Upper lobe of left lung (tissue), 4 donors: ENCODE data around the gene CEP162.
"Not testable (repeated sequence)": the region's sequence is repeated elsewhere in the genome, so short reads cannot be mapped to it uniquely, and the experiment has no call there.

Source experiments
- POLR2A ChIP-seq, 4 donors: fragments of 450-650 bp; IDR thresholded peaks; one replicate each; pipeline ENCODE4 v1.5.1; 2016 to 2017; ENCODE audit warnings: antibody characterized with exemption in 4 of 4, mild to moderate bottlenecking in 2 of 4
- TF ChIP-seq, protein P1 (sequence below), 6 experiments: fragments of 450-650 bp in 4 of 6; fragments of 200-600 bp in 2 of 6; sonication (generic) in 2 of 6; IDR thresholded peaks; one replicate each; pipeline ENCODE4 v1.5.1; 2016 to 2019; ENCODE audit warnings: antibody characterized with exemption in 6 of 6

DNA sequence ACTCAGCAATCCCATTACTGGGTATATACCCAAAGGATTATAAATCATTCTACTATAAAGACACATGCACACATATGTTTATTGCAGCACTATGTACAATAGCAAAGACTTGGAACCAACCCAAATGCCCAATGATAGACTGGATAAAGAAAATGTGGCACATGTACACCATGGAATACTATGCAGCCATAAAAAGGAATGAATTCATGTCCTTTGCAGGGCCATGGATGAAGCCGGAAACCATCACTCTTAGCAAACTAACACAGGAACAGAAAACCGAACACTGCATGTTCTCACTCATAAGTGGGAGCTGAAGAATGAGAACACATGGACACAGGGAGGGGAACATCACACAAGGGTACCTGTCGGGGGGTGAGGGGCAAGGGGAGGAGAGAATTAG, 63.1 kb downstream of the CEP162 start:
- TF ChIP-seq, protein P1, sequence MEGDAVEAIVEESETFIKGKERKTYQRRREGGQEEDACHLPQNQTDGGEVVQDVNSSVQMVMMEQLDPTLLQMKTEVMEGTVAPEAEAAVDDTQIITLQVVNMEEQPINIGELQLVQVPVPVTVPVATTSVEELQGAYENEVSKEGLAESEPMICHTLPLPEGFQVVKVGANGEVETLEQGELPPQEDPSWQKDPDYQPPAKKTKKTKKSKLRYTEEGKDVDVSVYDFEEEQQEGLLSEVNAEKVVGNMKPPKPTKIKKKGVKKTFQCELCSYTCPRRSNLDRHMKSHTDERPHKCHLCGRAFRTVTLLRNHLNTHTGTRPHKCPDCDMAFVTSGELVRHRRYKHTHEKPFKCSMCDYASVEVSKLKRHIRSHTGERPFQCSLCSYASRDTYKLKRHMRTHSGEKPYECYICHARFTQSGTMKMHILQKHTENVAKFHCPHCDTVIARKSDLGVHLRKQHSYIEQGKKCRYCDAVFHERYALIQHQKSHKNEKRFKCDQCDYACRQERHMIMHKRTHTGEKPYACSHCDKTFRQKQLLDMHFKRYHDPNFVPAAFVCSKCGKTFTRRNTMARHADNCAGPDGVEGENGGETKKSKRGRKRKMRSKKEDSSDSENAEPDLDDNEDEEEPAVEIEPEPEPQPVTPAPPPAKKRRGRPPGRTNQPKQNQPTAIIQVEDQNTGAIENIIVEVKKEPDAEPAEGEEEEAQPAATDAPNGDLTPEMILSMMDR (IDR thresholded peaks at IDR 0.05), result not testable (repeated sequence)
- not testable (repeated sequence) for TF ChIP-seq POLR2A (IDR thresholded peaks at IDR 0.05)
